OCI-LY7 (cell line): Measurements from ENCODE around the gene KCTD7. TPM values are rescaled to one million over a fixed set of nuclear protein-coding genes. Genes with fewer than 3 reads are reported as not detected.

Source experiments
- BruUV-seq: library from RNA; stranded (reverse); fragments of 400-500 nt; replicated peaks from 2 replicates; lab custom pipeline; 2021; lab: Mats Ljungman, UMichigan
- CTCF ChIA-PET: fragments of 300-600 bp; sonication (Branson Sonifier 250); formaldehyde crosslinking; loops from one replicate; lab custom pipeline; 2022; ENCODE audit warnings: antibody characterized with exemption; ENCODE audit not compliant: unreplicated experiment; lab: Charles Lee
- POLR2A ChIA-PET: fragments of 300-600 bp; sonication (Branson Sonifier 250); formaldehyde crosslinking; loops from one replicate; lab custom pipeline; 2022; ENCODE audit warnings: antibody characterized with exemption; lab: Charles Lee
- DNase-seq: peaks from one replicate; pipeline ENCODE4 v3.0.0-alpha.2; 2015; ENCODE audit warnings: low spot score
- H2AFZ ChIP-seq: fragments of 200-600 bp; sonication (generic), shearing (Covaris generic); 2 replicates; pipeline ENCODE4 v1.6.1; 2014; ENCODE audit warnings: mild to moderate bottlenecking, antibody characterized with exemption, low read length, moderate library complexity
- H3K27ac ChIP-seq: fragments of 200-600 bp; sonication (generic); 2 replicates; pipeline ENCODE4 v1.5.1; 2014; ENCODE audit warnings: mixed run types, low read depth, mild to moderate bottlenecking, moderate library complexity, low read length, inconsistent platforms; ENCODE audit not compliant: poor library complexity, severe bottlenecking
- H3K36me3 ChIP-seq: fragments of 200-600 bp; sonication (generic); 2 replicates; pipeline ENCODE4 v1.6.1; 2014; ENCODE audit warnings: mild to moderate bottlenecking, antibody characterized with exemption, low read length, moderate library complexity, mixed read lengths; ENCODE audit not compliant: insufficient read depth
- H3K4me1 ChIP-seq: fragments of 200-600 bp; sonication (generic); 2 replicates; pipeline ENCODE4 v1.5.1; 2014; ENCODE audit warnings: mild to moderate bottlenecking, low read length; ENCODE audit not compliant: insufficient read depth, poor library complexity, severe bottlenecking
- H3K4me2 ChIP-seq: fragments of 200-600 bp; sonication (generic); 2 replicates; pipeline ENCODE4 v1.6.1; 2014; ENCODE audit warnings: mild to moderate bottlenecking, low read length
- H3K4me3 ChIP-seq: fragments of 200-600 bp; sonication (generic); 2 replicates; pipeline ENCODE4 v1.5.1; 2014; ENCODE audit warnings: mild to moderate bottlenecking, low read depth, low read length; ENCODE audit not compliant: poor library complexity, severe bottlenecking
- H3K79me2 ChIP-seq: fragments of 200-600 bp; sonication (generic); 2 replicates; pipeline ENCODE4 v1.6.1; 2016; ENCODE audit warnings: low read depth, mild to moderate bottlenecking, low read length, moderate library complexity, mixed read lengths; ENCODE audit not compliant: insufficient read depth
- H3K9me2 ChIP-seq: fragments of 200-600 bp; sonication (generic); 2 replicates; pipeline ENCODE4 v1.6.1; 2016; ENCODE audit warnings: mild to moderate bottlenecking, low read length, mixed read lengths; ENCODE audit not compliant: insufficient read depth
- H3K9me3 ChIP-seq: fragments of 200-600 bp; sonication (generic); 2 replicates; pipeline ENCODE4 v1.6.1; 2014; ENCODE audit warnings: mild to moderate bottlenecking, mixed run types, low read length, mixed read lengths
- H4K20me1 ChIP-seq: fragments of 200-600 bp; sonication (generic); 2 replicates; pipeline ENCODE4 v1.6.1; 2014; ENCODE audit warnings: mild to moderate bottlenecking, antibody characterized with exemption, low read length, moderate library complexity, mixed read lengths; ENCODE audit not compliant: insufficient read depth
- EZH2phosphoT487 ChIP-seq: fragments of 200-600 bp; sonication (generic); IDR thresholded peaks from 2 replicates; pipeline ENCODE4 v1.6.1; 2018; ENCODE audit warnings: low read depth, borderline replicate concordance, mild to moderate bottlenecking, mixed run types, antibody characterized with exemption, low read length, moderate library complexity, mixed read lengths
- intact Hi-C: fragments of 100-400 bp; cut with micrococcal nuclease; formaldehyde crosslinking; loops from one replicate; pipeline ENCODE4 v1.10.0; 2022; ENCODE audit not compliant: unreplicated experiment
- total RNA-seq, 2 experiments: library from RNA; depleted of rRNA in 1 of 2; stranded (reverse); fragments of >200 nt in 1 of 2; shearing (Covaris generic) in 1 of 2; gene quantifications; 2 replicates each; pipeline ENCODE4 v1.2.3, GENCODE V29; 2014 to 2022
- TF ChIP-seq, protein P1 (sequence below): fragments of 200-600 bp; sonication (generic); conservative IDR thresholded peaks from 2 replicates; pipeline ENCODE4 v1.5.1; 2014; ENCODE audit warnings: mild to moderate bottlenecking, antibody characterized with exemption, low read length, moderate library complexity, mixed read lengths

Gene KCTD7
- total RNA-seq, 2 experiments from 2014 or later = 40.5 to 41.8 TPM

DNA sequence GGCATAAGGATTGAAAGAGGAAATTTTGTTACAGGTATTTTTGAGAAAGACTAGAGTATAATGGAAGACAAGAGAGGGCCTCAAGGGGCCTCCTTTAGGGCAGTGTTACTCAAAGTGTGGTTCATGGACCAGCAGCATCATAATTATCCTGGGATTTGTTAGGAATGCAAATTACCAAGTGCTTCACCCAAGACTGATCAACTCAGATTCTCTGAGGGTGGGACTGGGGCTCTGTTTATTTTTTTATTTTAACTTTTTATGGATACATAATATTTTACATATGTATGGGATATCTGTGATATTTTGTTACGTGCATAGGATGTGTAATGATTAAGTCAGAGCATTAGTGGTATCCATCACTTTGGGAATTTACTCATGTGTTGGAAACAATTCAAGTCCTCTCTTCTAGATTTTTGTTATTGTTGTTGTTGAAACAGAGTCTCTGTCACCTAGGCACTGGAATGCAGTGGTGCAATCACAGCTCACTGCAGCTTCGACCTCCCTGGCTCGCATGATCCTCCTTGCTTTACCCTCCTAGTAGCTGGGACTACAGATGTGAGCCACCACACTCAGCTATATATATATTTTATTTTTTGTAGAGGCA lies 2.2 kb upstream of the KCTD7 start:
- Histone ChIP-seq H3K36me3 (no peaks in the 10 kb centered on the region), H3K4me3 (no peak overlapping the region), H3K79me2 (peaks cover 22% of the 10 kb centered on the region; the same call in 1 of the 2 replicates), H4K20me1 (no peaks in the 10 kb centered on the region), H3K27ac (peak overlapping the region; percentile 66), H3K9me3 (no peaks in the 10 kb centered on the region), H3K4me1 (peaks cover 37% of the 10 kb centered on the region), H3K4me2 (no peak overlapping the region), H3K9me2 (no peaks in the 10 kb centered on the region), H2AFZ (peak overlapping the region; percentile 94; the same call in 1 of the 2 replicates)
- no peak for DNase-seq
- TF ChIP-seq EZH2phosphoT487 = no peak
- TF ChIP-seq, protein P1, sequence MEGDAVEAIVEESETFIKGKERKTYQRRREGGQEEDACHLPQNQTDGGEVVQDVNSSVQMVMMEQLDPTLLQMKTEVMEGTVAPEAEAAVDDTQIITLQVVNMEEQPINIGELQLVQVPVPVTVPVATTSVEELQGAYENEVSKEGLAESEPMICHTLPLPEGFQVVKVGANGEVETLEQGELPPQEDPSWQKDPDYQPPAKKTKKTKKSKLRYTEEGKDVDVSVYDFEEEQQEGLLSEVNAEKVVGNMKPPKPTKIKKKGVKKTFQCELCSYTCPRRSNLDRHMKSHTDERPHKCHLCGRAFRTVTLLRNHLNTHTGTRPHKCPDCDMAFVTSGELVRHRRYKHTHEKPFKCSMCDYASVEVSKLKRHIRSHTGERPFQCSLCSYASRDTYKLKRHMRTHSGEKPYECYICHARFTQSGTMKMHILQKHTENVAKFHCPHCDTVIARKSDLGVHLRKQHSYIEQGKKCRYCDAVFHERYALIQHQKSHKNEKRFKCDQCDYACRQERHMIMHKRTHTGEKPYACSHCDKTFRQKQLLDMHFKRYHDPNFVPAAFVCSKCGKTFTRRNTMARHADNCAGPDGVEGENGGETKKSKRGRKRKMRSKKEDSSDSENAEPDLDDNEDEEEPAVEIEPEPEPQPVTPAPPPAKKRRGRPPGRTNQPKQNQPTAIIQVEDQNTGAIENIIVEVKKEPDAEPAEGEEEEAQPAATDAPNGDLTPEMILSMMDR = no peak
- intact Hi-C loops = loop anchor here (5.0 kb wide), 1 partner anchor 111 kb away; no protein-coding TSS in a partner anchor
- CTCF ChIA-PET = interaction anchor here (1.7 kb wide), 1 partner anchor 17 kb away, joined by 4 read pairs; no protein-coding TSS in a partner anchor
- no TSS peak for BruUV-seq
- POLR2A ChIA-PET = interaction anchor here (1.0 to 1.9 kb wide), 4 partner anchors 8 to 174 kb away, joined by 3 to 8 read pairs (median 4); no protein-coding TSS in a partner anchor

GRCh38 chr7:66627151-66627681 lies 1.5 kb upstream of the KCTD7 start:
- H3K36me3 ChIP-seq = no peaks in the 10 kb centered on the region
- peak overlapping the region; percentile 99 for H3K4me2 ChIP-seq
- H3K4me3 ChIP-seq = peak overlapping the region; percentile 7
- H3K9me3 ChIP-seq = no peaks in the 10 kb centered on the region
- peak overlapping the region; percentile 66 for H3K27ac ChIP-seq
- intact Hi-C loops = loop anchor here (5.0 kb wide), 1 partner anchor 110 kb away; no protein-coding TSS in a partner anchor
- ChIA-PET POLR2A (interaction anchor here (0.5 to 1.9 kb wide), 11 partner anchors 9 to 1621 kb away, joined by 3 to 8 read pairs (median 4); partner anchors contain the start of gene ERV3-1), CTCF (interaction anchor here (1.7 kb wide), 1 partner anchor 16 kb away, joined by 4 read pairs; no protein-coding TSS in a partner anchor)
- TF ChIP-seq EZH2phosphoT487 = no peak
- TF ChIP-seq, protein P1 = no peak
- peaks cover 45% of the 10 kb centered on the region for H3K4me1 ChIP-seq
- no peaks in the 10 kb centered on the region for H3K9me2 ChIP-seq
- H3K79me2 ChIP-seq = peaks cover 29% of the 10 kb centered on the region; the same call in 1 of the 2 replicates
- BruUV-seq = no TSS peak
- no peaks in the 10 kb centered on the region for H4K20me1 ChIP-seq
- DNase-seq = peak; percentile 52
- peak overlapping the region; percentile 94 for H2AFZ ChIP-seq
